Right lobe of liver (tissue), 6 donors: ENCODE results near the gene UGT1A9. TPM values are rescaled to one million over a fixed set of nuclear protein-coding genes. Genes with fewer than 3 reads are reported as not detected.

ENCODE experiments used
- ATAC-seq, 4 donors: fragments of 200-7000 bp; cut with Tn5 transposase; one replicate each; pipeline ENCODE4 v1.9.1; 2020; ENCODE audit warnings: mild to moderate bottlenecking in 4 of 4, moderate library complexity in 4 of 4
- DNase-seq, 3 donors: peaks; one replicate each; pipeline ENCODE4 v3.0.0-alpha.2; 2020
- H3K27ac ChIP-seq, 3 donors: fragments of 200-600 bp; one replicate each; pipeline ENCODE4 v1.8.0; 2022
- H3K27me3 ChIP-seq, 2 donors: fragments of 200-600 bp; one replicate each; pipeline ENCODE4 v1.8.0; 2022
- H3K36me3 ChIP-seq, 4 donors: fragments of 200-600 bp; sonication (generic) in 1 of 4; one replicate each; pipeline versions ENCODE4 v1.5.1 to v1.8.0; 2017 to 2022; ENCODE audit warnings: control low read depth in 1 of 4
- H3K4me1 ChIP-seq, 4 donors: fragments of 200-600 bp; sonication (generic) in 1 of 4; one replicate each; pipeline versions ENCODE4 v1.5.1 to v1.8.0; 2017 to 2022; ENCODE audit warnings: control low read depth in 1 of 4
- H3K4me3 ChIP-seq, 3 donors: fragments of 200-600 bp; one replicate each; pipeline ENCODE4 v1.8.0; 2022
- H3K9me3 ChIP-seq, 4 donors: fragments of 200-600 bp; sonication (generic) in 1 of 4; one replicate each; pipeline versions ENCODE4 v1.5.1 to v1.8.0; 2017 to 2022; ENCODE audit warnings: control low read depth in 1 of 4
- POLR2A ChIP-seq: fragments of 450-650 bp; IDR thresholded peaks from one replicate; pipeline ENCODE4 v1.6.1; 2017; ENCODE audit warnings: antibody characterized with exemption, mild to moderate bottlenecking
- whole genome bisulfite sequencing: methylation state at CpG from one replicate; pipeline ENCODE4 v1.1.6; 2018; ENCODE audit warnings: low coverage, low lambda C conversion rate; ENCODE audit not compliant: insufficient coverage; ENCODE audit errors: missing lambda C conversion rate; 5-methylcytosine and 5-hydroxymethylcytosine counted together
- intact Hi-C, 2 donors: fragments of 100-400 bp; cut with DNase I; formaldehyde crosslinking; loops; one replicate each; pipeline versions ENCODE4 v1.11.2 to v1.14.1; 2022
- total RNA-seq, 6 experiments: library from RNA; depleted of rRNA in 2 of 6; stranded (reverse); fragments of >200 nt in 2 of 6; fragmentation: NEBNext Ultra II Directional in 3 of 6; extraction: Animal tissue kit (Norgen Biotek cat#: 25700) in 3 of 6; gene quantifications; one replicate each; pipeline versions ENCODE4 v1.1.0 to v1.2.4, GENCODE V29; 2016 to 2023
- TF ChIP-seq, protein P1 (sequence below), 4 donors: fragments of 200-600 bp in 3 of 4; fragments of 450-650 bp in 1 of 4; IDR thresholded peaks; one replicate each; pipeline versions ENCODE4 v1.5.1 to v1.8.0; 2016 to 2022; ENCODE audit warnings: antibody characterized with exemption in 4 of 4, mild to moderate bottlenecking in 2 of 4
- donor health status: DM: no; HTN: yes; CAD: no.
- donor health status: DM: no; HTN: no; CAD: no.
- donor health status: DM: no; HTN: no; CAD: no.
- donor health status: DM: no; HTN: yes; CAD: no.
- donor health status: DM: no; HTN: yes; CAD: no.

The UGT1A9 gene
- total RNA-seq, 6 experiments from 2014 or later: 91.6 to 365 (median 108) TPM

DNA sequence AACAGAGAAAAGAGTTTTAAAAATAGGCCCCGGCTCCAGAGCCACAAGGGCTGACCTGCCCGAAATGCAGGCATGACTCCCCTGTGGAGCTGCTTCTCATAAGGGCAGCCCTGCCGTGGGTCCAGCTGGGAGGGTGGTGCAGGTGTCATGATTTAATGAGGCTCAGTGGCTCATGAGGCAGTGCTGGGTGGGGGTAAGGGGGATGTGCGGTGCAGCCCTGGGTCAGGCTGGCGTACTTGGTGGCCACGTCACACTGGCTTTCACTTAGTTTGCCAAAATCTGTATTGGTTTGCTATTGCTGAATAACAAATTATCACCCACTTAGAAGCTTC is 149.0 kb downstream of the UGT1A9 start:
- DNase-seq (peak in 1 of 3 donors; percentile 18), ATAC-seq (no peak)
- TF ChIP-seq, protein P1, sequence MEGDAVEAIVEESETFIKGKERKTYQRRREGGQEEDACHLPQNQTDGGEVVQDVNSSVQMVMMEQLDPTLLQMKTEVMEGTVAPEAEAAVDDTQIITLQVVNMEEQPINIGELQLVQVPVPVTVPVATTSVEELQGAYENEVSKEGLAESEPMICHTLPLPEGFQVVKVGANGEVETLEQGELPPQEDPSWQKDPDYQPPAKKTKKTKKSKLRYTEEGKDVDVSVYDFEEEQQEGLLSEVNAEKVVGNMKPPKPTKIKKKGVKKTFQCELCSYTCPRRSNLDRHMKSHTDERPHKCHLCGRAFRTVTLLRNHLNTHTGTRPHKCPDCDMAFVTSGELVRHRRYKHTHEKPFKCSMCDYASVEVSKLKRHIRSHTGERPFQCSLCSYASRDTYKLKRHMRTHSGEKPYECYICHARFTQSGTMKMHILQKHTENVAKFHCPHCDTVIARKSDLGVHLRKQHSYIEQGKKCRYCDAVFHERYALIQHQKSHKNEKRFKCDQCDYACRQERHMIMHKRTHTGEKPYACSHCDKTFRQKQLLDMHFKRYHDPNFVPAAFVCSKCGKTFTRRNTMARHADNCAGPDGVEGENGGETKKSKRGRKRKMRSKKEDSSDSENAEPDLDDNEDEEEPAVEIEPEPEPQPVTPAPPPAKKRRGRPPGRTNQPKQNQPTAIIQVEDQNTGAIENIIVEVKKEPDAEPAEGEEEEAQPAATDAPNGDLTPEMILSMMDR (IDR thresholded peaks at IDR 0.05): no peak
- no peak for TF ChIP-seq POLR2A
- Histone ChIP-seq H3K27ac (no peak overlapping the region), H3K9me3 (no peaks in the 10 kb centered on the region), H3K4me3 (no peak overlapping the region), H3K27me3 (no peaks in the 10 kb centered on the region), H3K36me3 (no peaks in the 10 kb centered on the region), H3K4me1 (peaks cover 0 to 35% (median 7%) of the 10 kb centered on the region in 4 donors)
- WGBS: 68% methylated on average over 4 of the region's 6 CpGs
- intact Hi-C loops: no loop called here

DNA sequence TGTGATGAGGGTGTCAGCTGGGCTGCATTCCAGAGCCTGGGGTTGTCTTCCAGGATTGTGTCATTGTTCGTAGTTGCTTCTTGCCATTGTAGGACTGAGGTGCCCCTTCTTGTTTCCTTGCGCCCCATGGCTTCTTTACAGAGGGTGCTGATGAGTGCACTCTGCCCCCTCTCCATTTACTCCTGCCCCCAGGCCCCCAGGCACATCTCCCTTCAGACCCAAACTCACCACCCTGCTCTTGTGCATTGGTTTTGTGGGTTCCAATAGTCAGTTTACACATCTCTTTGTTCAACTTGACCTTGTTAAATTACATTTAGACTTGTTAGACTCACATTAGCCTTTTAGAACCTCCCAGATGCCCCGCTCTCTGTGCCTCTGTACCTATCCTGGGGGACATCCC is 149.5 kb downstream of the UGT1A9 start:
- Histone ChIP-seq H3K4me1 (peaks cover 0 to 35% (median 7%) of the 10 kb centered on the region in 4 donors), H3K27ac (peak overlapping the region in 1 of 3 donors; percentile 60), H3K36me3 (no peaks in the 10 kb centered on the region), H3K9me3 (no peaks in the 10 kb centered on the region), H3K4me3 (no peak overlapping the region), H3K27me3 (no peaks in the 10 kb centered on the region)
- no peak for TF ChIP-seq POLR2A
- TF ChIP-seq, protein P1 (IDR thresholded peaks at IDR 0.05): no peak
- intact Hi-C loops: no loop called here
- DNase-seq (peak in 1 of 3 donors; percentile 17), ATAC-seq (no peak)
- 81% methylated on average over 2 of the region's 3 CpGs for WGBS

DNA sequence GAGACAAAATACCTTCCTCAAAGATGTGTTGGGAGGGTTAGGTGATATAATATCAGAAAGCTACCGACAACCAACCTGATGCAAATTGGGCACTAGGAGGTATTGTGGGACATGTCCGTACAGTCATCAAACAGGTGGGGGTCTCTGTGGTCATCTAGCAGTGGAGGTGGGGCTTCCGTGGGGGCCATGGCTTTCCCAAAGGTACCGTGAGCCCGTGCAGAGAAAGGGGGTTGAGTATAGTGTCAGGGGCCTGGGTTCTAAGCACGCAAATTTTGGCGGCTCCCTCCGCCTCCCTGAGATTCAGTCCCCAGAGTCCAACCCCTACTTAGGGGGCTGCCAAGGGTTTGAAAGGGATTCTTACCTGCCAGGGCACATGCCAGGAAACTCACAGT is 150.0 kb downstream of the UGT1A9 start:
- Histone ChIP-seq H3K27me3 (no peaks in the 10 kb centered on the region), H3K9me3 (no peaks in the 10 kb centered on the region), H3K4me1 (peaks cover 0 to 35% (median 7%) of the 10 kb centered on the region in 4 donors), H3K27ac (peak overlapping the region in 1 of 3 donors; percentile 60), H3K36me3 (no peaks in the 10 kb centered on the region), H3K4me3 (no peak overlapping the region)
- no peak for DNase-seq
- WGBS: 19% methylated on average over 4 of the region's 8 CpGs
- intact Hi-C loops: no loop called here
- TF ChIP-seq, protein P1 (IDR thresholded peaks at IDR 0.05): no peak
- no peak for TF ChIP-seq POLR2A
- ATAC-seq: no peak

DNA sequence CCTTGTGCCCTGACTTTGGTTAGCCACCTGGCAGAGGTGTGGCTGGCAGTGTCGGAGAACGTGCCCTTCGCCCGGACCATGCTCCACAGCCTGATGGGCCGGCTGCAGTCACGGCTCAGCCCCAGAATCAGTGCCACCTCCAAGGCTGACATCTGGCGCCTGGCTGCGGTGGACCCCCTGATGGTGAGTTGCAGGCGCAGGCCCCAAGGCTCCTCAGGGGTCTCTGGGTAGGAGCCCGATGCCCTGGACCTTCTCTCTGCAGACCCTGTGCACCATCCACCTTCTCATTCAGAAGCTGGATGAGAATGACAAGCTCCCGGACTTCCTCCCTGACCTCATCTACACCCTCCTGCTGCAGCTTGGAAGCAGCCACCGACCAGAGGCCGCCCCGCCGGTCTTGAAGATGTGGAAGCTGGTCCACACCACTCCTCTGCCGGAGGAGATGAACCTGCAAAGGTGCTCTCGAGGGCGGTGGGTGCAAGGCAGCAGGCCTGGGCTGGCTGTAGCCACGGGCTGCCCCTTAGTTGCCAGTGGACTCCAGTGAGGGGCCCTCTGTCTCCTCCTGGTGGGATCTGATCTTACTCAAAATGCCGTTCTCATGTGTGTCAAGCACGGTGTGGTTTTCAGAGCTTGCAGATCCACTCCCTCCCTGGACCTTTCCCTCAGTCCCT is 150.5 kb downstream of the UGT1A9 start:
- Histone ChIP-seq H3K9me3 (no peaks in the 10 kb centered on the region), H3K36me3 (no peaks in the 10 kb centered on the region), H3K27ac (peak overlapping the region in 1 of 3 donors; percentile 60), H3K4me3 (peak overlapping the region in 1 of 3 donors; percentile 4), H3K27me3 (no peaks in the 10 kb centered on the region), H3K4me1 (peaks cover 0 to 35% (median 7%) of the 10 kb centered on the region in 4 donors)
- TF ChIP-seq, protein P1 (IDR thresholded peaks at IDR 0.05): no peak
- TF ChIP-seq POLR2A: no peak
- intact Hi-C loops: no loop called here
- WGBS: 31% methylated on average over 3 of the region's 21 CpGs
- DNase-seq (peak in 2 of 3 donors; percentile 81 to 85), ATAC-seq (peak; percentile 49 to 65 (median 62))

Other genes starting within 250 kb of the UGT1A9 start
- 10 to 100 TPM; 19.9 to 38.8 (median 27.0) TPM for gene USP40, start 105.1 kb upstream of the UGT1A9 start, total RNA-seq
- gene UGT1A8, start 54.3 kb upstream of the UGT1A9 start, total RNA-seq: 1 to 10 TPM in 3 of 6 experiments, under 1 TPM in 3; 0.51 to 3.8 (median 1.7) TPM
- under 1 TPM in 1 of 6 experiments, not detected in 5; 0.11 TPM for gene UGT1A10, start 35.5 kb upstream of the UGT1A9 start, total RNA-seq
- 1 to 10 TPM; 1.3 to 6.9 (median 4.6) TPM for gene UGT1A7, start 10.0 kb downstream of the UGT1A9 start, total RNA-seq
- 100 to 1,000 TPM in 4 of 6 experiments, 10 to 100 TPM in 2; 79.4 to 315 (median 139) TPM for gene UGT1A6, start 21.0 kb downstream of the UGT1A9 start, total RNA-seq
- 10 to 100 TPM in 1 of 6 experiments, 1 to 10 TPM in 5; 1.3 to 10.0 (median 3.8) TPM for gene UGT1A5, start 41.0 kb downstream of the UGT1A9 start, total RNA-seq
- gene UGT1A4, start 46.8 kb downstream of the UGT1A9 start, total RNA-seq: 1,000 to 10,000 TPM in 1 of 6 experiments, 100 to 1,000 TPM in 4, 10 to 100 TPM in 1; 98.7 to 1,011 (median 214) TPM
- gene UGT1A3, start 57.1 kb downstream of the UGT1A9 start, total RNA-seq: 100 to 1,000 TPM in 1 of 6 experiments, 10 to 100 TPM in 5; 12.9 to 125 (median 22.0) TPM
- gene UGT1A1, start 88.4 kb downstream of the UGT1A9 start, total RNA-seq: 1,000 to 10,000 TPM in 1 of 6 experiments, 100 to 1,000 TPM in 4, 10 to 100 TPM in 1; 97.5 to 1,279 (median 171) TPM
- gene MROH2A, start 106.4 kb downstream of the UGT1A9 start, total RNA-seq: 1 to 10 TPM in 4 of 6 experiments, under 1 TPM in 2; 0.49 to 7.6 (median 2.0) TPM
- 1 to 10 TPM in 3 of 6 experiments, under 1 TPM in 3; 0.27 to 2.5 (median 0.89) TPM for gene HJURP, start 182.6 kb downstream of the UGT1A9 start, total RNA-seq
- gene TRPM8, start 245.5 kb downstream of the UGT1A9 start, total RNA-seq: 10 to 100 TPM; 23.9 to 99.5 (median 48.6) TPM